Measurements from ENCODE around the gene MPIG6B.

The MPIG6B gene

GRCh38 chr6:31737991-31738979 lies 15.1 kb downstream of the MPIG6B start:
- peak; percentile 71 for DNase-seq (ENCODE audit: low spot score)

DNA sequence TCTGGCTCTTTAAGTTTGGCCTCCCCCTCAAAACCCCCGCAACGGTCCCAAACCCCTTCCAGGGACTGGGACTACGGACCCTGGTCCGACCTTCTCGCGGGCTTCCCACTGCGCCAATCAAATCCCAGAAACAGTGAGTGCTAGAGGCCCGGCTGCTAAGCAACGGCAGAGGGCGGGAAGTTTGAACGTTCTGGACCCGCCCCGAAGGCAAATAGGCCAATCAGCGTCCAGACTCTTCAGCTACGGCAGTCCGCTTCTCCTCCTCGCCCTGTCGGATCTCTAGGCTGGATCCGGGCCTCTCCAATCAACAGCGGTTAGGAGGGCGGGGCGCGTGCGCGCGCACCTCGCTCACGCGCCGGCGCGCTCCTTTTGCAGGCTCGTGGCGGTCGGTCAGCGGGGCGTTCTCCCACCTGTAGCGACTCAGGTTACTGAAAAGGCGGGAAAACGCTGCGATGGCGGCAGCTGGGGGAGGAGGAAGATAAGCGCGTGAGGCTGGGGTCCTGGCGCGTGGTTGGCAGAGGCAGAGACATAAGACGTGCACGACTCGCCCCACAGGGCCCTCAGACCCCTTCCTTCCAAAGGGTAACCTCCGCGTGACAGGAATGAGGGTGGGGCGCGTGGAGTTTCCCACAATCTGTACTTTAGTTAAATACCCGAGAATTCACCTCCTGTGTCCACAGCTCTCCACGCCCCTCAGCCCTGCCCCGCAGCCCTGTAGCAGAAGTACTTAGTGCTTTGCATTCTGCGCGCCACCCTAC lies 16.6 kb downstream of the MPIG6B start, which contains the start of gene MSH5:
MSH5 (plus strand) TSS at position 367 of the 758 bp plus-strand sequence. CDS start 462 bp downstream, outside the sequence.
- peak; percentile 97 for DNase-seq (ENCODE audit: low spot score)

- peak; percentile 30 for DNase-seq (ENCODE audit: low spot score)
Observed at GRCh38 chr6:31740397-31741223, 17.4 kb downstream of the MPIG6B start.

DNA sequence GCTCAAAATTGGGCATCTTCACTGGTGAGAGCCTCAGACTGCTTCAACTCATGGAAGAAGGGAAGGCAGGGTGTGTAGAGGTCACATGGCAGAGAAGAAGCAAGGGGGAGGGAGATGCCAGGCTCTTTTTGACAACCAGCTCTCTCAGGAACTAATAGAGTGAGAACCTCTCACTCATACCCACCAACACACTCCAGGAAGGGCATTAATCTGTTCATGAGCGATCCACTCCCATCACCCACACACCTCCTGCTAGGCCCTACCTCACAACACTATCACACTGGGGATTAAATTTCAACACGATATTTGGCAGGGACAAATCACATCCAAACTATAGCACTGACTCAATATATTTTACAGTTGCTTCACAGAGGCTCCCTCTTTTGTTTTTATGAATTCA lies 18.6 kb downstream of the MPIG6B start:
- DNase-seq (ENCODE audit: low spot score): no peak

DNA sequence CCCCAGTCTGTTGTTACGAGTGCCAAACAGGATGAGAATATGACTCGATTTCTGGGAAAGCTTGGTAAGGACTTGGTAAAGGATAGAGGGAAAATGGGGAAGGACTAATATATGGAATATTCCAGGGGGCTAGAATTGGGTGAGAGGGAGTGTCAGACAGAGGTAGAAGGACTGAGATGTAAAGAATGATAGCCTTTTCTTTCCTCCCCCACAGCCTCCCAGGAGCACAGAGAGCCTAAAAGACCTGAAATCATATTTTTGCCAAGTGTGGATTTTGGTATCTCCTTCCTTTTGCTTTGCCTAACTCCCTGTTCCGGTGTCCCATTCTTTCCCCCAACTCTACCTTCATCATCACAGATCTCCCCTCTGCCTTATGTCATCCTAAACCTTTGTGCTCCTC lies 19.7 kb downstream of the MPIG6B start:
- no peak for DNase-seq (ENCODE audit: low spot score)

DNA sequence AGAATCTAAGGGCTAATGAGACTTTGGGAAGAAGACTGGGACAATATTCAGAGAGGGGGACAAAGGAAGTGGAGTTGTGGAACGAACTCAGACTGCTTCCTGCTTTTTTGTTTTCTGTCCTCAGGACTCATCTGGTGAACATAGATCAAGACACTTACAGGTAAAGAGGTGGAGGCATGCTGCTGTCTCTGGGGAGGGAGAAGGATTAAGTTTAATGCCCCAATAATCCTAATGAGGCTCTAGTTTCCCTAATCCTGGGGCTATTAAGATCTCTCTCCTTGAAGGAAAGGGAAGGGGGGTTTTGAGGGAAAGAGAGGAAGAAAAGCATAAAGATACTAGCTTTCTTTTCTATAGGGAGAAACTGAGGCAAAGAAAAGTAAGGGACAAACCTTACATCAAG lies 21.2 kb downstream of the MPIG6B start:
- no peak for DNase-seq (ENCODE audit: low spot score)

DNA sequence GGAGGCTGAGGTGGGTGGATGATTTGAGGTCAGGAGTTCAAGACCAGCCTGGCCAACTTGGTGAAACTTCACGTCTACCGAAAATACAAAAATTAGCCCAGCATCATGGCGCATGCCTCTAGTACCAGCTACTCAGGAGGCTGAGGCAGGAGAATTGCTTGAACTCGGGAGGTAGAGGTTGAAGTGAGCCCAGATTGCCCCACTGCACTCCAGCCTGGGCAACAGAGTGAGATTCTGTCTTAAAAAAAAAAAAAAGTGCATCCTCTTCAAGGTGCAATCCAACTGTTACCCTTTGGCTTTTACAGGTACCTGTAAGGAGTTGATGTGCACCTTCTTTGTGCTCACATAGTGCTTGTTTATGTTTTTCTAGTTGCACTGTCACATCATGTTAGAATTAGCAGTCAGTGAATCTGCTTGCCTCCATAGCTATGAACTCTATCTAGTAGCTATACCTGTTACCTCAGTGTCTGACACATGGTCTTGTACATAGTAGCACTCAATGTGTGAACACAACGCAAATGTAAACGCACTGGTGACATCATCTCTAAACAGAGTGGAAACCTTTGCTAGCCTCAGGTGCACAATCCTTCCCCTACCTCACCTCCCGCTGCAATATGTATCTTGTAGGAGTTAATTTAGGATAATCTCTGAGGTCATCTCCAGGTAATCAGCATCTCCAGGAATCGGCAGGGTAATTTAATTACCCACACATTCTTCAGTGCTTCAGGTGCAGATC lies 26.3 kb downstream of the MPIG6B start:
- no peak for DNase-seq (ENCODE audit: low spot score)

DNA sequence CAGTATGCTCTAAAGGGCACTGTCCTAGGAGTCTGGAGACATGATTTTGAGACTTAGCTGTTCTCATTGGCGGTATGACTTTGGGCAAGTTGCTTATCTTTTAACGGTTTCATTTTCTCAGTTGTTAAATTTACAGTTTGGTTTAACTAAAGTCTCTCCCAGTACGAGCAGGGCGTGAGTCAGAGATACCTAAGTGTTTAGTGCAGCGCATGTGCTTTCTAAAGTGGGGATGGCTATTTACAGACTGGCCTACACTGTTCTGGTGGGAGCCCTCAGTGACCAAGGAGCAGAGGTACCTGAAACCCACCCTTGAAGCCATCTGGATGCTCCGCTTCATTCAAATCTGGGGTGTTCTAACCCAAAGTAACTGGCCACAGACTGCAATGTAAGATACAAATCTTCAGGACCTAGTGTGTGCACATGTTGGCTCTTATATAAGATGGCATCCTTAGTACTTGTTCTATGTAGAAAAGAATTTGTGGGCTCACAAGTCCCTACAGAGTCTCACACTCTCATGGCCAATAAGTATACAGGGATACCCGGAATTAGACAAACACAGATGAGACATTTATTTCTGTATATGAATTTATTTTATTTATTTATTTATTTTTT lies 27.3 kb downstream of the MPIG6B start:
- DNase-seq (ENCODE audit: low spot score): no peak

- no peak for DNase-seq (ENCODE audit: low spot score)
Observed at GRCh38 chr6:31752739-31753319, 29.7 kb downstream of the MPIG6B start.

DNA sequence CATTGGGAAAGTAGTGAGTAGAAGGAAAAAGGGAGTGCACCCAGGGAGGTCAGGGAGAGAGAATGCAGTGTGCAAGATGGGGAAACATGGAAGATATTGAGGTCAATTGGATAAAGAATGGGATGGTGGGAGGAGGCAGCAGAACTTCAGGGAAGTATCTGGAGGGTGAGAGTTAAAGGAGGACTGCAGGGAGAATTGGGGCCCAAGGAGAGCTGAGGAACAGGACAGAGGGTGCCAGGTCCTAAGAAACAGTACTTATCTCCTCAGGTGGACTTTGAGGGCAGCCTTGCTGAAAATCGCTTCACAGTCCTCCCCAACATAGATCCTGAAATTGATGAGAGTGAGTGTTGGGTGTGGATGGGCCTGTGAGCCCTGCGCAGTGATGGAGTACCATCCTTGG lies 35.1 kb downstream of the MPIG6B start:
- no peak for DNase-seq (ENCODE audit: low spot score)

DNA sequence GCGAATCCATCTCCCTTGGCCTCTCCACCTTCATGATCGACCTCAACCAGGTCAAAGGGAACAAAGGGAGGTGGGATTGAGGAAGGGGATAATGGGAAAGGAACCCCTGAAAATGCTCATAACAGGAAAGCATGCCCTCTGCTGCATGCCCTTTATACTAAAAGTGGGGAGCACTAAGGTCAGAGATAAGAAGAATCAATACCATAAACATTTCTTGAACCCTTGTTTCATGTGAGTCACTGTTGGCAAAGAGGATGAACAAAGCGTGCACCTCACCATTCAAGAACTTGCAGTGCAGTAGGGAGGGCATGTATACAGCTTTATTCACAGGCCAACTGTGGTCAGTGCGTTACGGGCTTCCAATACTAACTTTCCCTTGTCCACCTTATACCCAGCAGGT lies 37.6 kb downstream of the MPIG6B start:
- DNase-seq (ENCODE audit: low spot score): no peak

DNA sequence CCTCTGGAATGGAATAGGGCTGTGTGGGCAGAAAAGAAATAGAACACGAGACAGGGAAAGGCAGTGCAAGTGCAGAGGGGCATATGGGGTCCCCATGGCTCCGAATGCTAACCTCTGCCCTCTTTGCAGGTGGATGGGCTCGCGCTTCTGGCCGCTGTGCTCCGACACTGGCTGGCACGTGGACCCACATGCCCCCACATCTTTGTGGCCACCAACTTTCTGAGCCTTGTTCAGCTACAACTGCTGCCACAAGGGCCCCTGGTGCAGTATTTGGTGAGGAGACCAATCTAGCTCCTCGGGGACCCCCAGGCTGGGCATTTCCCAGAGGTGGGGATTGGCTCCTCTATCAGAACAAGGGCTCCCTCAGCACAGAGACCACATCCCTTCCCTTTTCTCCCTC lies 38.2 kb downstream of the MPIG6B start:
- DNase-seq (ENCODE audit: low spot score): no peak

GRCh38 chr6:31762356-31762755 lies 39.2 kb downstream of the MPIG6B start, which contains the start of gene SAPCD1:
TSS of gene SAPCD1 (plus strand) at chr6:31762656. CDS start at chr6:31763055, 399 bp downstream.
- no peak for DNase-seq (ENCODE audit: low spot score)

DNA sequence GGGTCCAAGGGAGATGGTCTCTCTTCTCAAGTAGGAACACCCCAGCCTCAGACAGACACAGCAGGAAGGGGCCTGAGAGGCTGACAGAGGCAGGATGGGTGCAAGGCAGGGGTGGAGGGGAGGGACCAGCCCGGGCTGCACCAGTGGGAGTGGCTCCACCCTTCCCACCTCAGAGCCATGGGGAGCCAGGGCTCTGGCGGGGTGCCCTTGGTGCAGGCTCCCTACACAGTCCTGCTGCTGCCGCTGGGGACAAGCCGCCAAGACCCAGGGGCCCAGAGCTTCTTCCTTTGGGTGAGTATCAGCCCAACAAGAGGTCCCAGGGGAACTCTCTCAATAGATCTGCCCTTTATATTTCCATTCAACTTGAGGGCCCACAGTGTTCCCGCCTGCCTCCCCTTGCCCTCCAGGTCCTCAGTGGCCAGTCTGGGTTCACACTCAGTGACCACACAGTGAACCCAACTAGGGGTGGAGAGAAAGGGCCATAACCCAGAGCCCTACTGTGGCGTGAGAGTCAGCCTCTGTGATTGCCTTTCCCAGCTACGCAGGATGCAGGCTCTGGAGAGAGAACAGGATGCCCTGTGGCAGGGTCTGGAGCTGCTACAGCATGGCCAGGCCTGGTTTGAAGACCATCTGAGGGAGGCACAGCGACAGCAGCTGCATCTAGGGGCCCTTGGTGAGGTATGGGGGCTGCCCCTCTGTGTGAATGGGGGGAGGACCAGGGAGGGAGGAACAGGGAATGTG lies 39.9 kb downstream of the MPIG6B start:
- DNase-seq (ENCODE audit: low spot score): no peak

GRCh38 chr6:31763619-31763940 lies 40.4 kb downstream of the MPIG6B start:
- no peak for DNase-seq (ENCODE audit: low spot score)

DNA sequence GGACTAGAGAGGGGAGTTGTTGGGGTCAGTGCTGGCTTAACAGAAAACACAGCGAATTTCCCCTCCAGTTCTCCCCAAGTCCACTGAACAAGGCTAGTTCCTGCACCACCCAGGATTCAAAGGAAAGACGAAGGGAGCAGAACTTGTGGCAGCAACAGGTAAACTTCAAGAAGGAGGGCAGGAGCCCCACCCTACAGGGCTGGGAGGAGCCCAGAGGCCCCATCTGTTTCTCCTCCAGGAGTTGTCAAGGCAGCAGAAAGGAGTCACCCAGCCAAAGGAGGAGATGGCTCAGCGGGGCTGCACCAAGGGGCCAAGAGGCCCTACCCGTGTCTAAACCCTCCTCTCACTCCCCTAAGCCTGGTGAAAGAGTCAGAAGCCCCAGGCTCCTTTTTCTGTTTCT lies 41.0 kb downstream of the MPIG6B start:
- no peak for DNase-seq (ENCODE audit: low spot score)

- DNase-seq (ENCODE audit: low spot score): no peak
Observed at GRCh38 chr6:31765559-31765909, 42.4 kb downstream of the MPIG6B start.

GRCh38 chr6:31765910-31766794 lies 43.0 kb downstream of the MPIG6B start:
- DNase-seq (ENCODE audit: low spot score): no peak

- DNase-seq (ENCODE audit: low spot score): no peak
Observed at GRCh38 chr6:31767096-31767645, 44.0 kb downstream of the MPIG6B start.
